SJSA1 (cell line): Measurements from ENCODE around the gene IMP3. TPM values are rescaled to one million over a fixed set of nuclear protein-coding genes. Genes with fewer than 3 reads are reported as not detected.
A peak's percentile ranks its signal among the peaks of the same experiment; 100 is the strongest.

ENCODE experiments used
- DNase-seq, 2 experiments: peaks; one replicate each; pipeline ENCODE4 v3.0.0-alpha.2; 2015 to 2020; ENCODE audit warnings: low spot score in 2 of 2, low read depth in 1 of 2
- H3K27ac ChIP-seq: fragments of 250-450 bp; sonication (Bioruptor Pico); 2 replicates; pipeline ENCODE4 v1.5.1; 2020; ENCODE audit warnings: mild to moderate bottlenecking, moderate library complexity
- H3K27me3 ChIP-seq: fragments of 250-450 bp; sonication (Bioruptor Pico); replicated peaks from 2 replicates; pipeline ENCODE4 v1.5.1; 2020; ENCODE audit warnings: mild to moderate bottlenecking, moderate library complexity
- H3K36me3 ChIP-seq: fragments of 250-450 bp; sonication (Bioruptor Pico); 2 replicates; pipeline ENCODE4 v1.5.1; 2020; ENCODE audit warnings: mild to moderate bottlenecking
- H3K4me1 ChIP-seq: fragments of 250-450 bp; sonication (Bioruptor Pico); replicated peaks from 2 replicates; pipeline ENCODE4 v1.6.1; 2021; ENCODE audit warnings: mild to moderate bottlenecking
- H3K4me3 ChIP-seq: fragments of 250-450 bp; sonication (Bioruptor Pico); 2 replicates; pipeline ENCODE4 v1.5.1; 2020; ENCODE audit warnings: mild to moderate bottlenecking
- H3K9me3 ChIP-seq: fragments of 250-450 bp; sonication (Bioruptor Pico); replicated peaks from 2 replicates; pipeline ENCODE4 v1.5.1; 2020; ENCODE audit warnings: mild to moderate bottlenecking
- total RNA-seq: library from RNA; depleted of rRNA; stranded (reverse); fragments of >200 nt; shearing (Covaris generic); gene quantifications from 2 replicates; pipeline ENCODE4 v1.2.3, GENCODE V29; 2014

The IMP3 gene
- total RNA-seq, 1 experiment from 2014 or later: 101 TPM

DNA sequence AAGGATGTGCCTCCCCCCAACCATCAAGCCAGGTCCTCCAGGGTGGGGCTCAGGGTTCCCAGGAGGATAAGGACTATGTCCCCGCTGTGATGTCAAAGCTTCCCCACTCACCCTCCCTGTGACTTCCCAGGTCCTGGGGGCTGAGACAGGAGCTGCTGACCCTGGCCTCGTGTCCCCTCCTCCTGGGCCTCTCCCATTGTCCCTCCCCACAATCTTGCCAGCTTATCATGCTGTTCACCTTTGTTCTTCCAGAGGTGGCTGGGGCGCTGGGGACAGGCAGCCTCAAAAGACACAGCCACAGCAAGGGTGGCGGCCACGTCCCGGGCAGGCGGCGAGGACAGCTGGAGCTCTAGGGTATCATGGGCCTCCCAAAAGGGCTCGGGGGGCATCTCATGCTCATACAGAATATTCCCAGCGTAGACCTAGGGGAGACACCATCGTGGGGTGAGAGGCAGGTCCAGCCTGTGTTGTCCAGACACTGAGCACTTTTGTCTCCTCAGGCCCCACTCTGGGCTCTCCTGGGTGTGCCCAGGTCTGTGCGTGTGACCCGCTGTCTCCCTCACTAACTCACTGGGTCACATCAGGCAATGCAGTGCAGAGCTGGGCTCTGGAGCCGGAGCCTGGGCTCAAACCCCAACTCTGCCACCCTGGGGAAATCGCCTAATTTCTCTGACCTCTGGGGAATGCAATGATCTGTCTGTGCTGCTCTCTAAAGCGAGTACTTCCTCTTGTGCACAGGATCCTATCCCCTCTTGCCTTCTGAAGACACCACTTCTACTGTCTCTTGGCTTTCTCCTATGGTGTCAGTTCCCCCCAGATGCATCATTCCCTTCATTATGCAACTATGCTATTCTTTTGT is 37.7 kb upstream of the IMP3 start:
- no peak overlapping the region for H3K4me3 ChIP-seq
- peaks cover 15% of the 10 kb centered on the region for H3K4me1 ChIP-seq
- no peak for DNase-seq
- H3K27me3 ChIP-seq: no peaks in the 10 kb centered on the region
- H3K9me3 ChIP-seq: no peaks in the 10 kb centered on the region
- no peaks in the 10 kb centered on the region for H3K36me3 ChIP-seq
- no peak overlapping the region for H3K27ac ChIP-seq

GRCh38 chr15:75676688-75677464 is 36.9 kb upstream of the IMP3 start:
- H3K4me1 ChIP-seq: peaks cover 23% of the 10 kb centered on the region
- no peak for DNase-seq
- H3K9me3 ChIP-seq: no peaks in the 10 kb centered on the region
- no peaks in the 10 kb centered on the region for H3K27me3 ChIP-seq
- no peak overlapping the region for H3K27ac ChIP-seq
- H3K4me3 ChIP-seq: no peak overlapping the region
- no peaks in the 10 kb centered on the region for H3K36me3 ChIP-seq

- no peak overlapping the region for H3K27ac ChIP-seq
- DNase-seq: no peak
Measured at GRCh38 chr15:75675579-75676404, 35.8 kb upstream of the IMP3 start.

GRCh38 chr15:75674366-75674765 is 34.3 kb upstream of the IMP3 start:
- Histone ChIP-seq H3K4me3 (no peak overlapping the region), H3K27me3 (no peaks in the 10 kb centered on the region), H3K9me3 (no peaks in the 10 kb centered on the region), H3K36me3 (no peaks in the 10 kb centered on the region), H3K27ac (no peak overlapping the region), H3K4me1 (peaks cover 27% of the 10 kb centered on the region)
- no peak for DNase-seq

More at GRCh38 chr15:75675579-75676404, 35.8 kb upstream of the IMP3 start:
- no peaks in the 10 kb centered on the region for H3K9me3 ChIP-seq
- no peaks in the 10 kb centered on the region for H3K36me3 ChIP-seq
- no peak overlapping the region for H3K4me3 ChIP-seq
- H3K27me3 ChIP-seq: no peaks in the 10 kb centered on the region
- peaks cover 27% of the 10 kb centered on the region for H3K4me1 ChIP-seq

- Histone ChIP-seq H3K4me3 (no peak overlapping the region), H3K9me3 (no peaks in the 10 kb centered on the region), H3K27ac (peak overlapping the region; percentile 78), H3K4me1 (peaks cover 30% of the 10 kb centered on the region), H3K27me3 (no peaks in the 10 kb centered on the region), H3K36me3 (no peaks in the 10 kb centered on the region)
- DNase-seq: no peak
Measured at GRCh38 chr15:75673426-75674235, 33.6 kb upstream of the IMP3 start.

DNA sequence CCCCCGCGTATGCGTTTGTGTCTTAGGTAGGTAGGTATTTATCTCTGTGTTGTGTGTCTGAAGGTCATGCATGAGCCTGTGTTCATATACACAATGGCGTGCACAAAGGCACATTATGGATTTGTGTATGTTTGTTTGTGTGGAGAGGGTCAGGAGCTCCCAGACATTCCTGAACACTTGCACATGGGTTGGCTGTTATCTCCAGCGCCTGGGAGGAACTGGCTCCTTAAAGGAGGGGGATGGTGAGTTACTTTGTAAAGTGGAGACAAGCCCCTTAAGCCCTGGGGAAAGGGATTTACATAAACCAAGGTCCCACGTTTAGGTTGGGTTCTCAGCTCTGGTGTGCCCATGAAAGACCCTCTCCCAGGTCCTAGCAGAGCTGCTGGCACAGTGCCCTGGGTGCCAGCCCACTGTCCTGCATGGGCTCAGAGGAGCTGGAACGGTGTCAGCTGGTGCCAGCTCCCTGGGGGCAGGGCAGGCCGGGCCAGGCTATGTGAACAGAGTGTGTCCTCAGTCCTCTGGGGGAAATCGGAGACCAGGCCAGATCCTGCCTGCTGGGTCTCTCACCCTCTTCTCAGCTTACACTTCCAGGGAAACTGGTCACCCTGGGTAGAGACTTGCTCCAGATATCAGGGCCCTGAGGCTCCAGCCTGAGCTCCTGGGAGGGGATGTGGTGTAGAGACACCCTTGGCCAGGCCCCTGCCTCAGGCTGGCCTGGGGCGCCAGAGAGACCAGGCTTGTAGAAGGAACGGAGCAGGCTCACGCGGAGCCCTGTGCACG is 32.8 kb upstream of the IMP3 start:
- Histone ChIP-seq H3K27me3 (no peaks in the 10 kb centered on the region), H3K4me1 (peaks cover 30% of the 10 kb centered on the region), H3K9me3 (no peaks in the 10 kb centered on the region), H3K36me3 (no peaks in the 10 kb centered on the region), H3K4me3 (no peak overlapping the region), H3K27ac (peak overlapping the region; percentile 78)
- peak; percentile 74 to 82 for DNase-seq

GRCh38 chr15:75671730-75672602 is 31.9 kb upstream of the IMP3 start:
- Histone ChIP-seq H3K27ac (peak overlapping the region; percentile 78), H3K4me3 (no peak overlapping the region), H3K9me3 (no peaks in the 10 kb centered on the region), H3K4me1 (peaks cover 39% of the 10 kb centered on the region), H3K36me3 (no peaks in the 10 kb centered on the region), H3K27me3 (no peaks in the 10 kb centered on the region)
- no peak for DNase-seq

- no peak overlapping the region for H3K4me3 ChIP-seq
- no peak for DNase-seq
- no peaks in the 10 kb centered on the region for H3K36me3 ChIP-seq
- H3K9me3 ChIP-seq: no peaks in the 10 kb centered on the region
- H3K27me3 ChIP-seq: no peaks in the 10 kb centered on the region
- peaks cover 48% of the 10 kb centered on the region for H3K4me1 ChIP-seq
- H3K27ac ChIP-seq: no peak overlapping the region
Measured at GRCh38 chr15:75669879-75670212, 29.8 kb upstream of the IMP3 start.

DNA sequence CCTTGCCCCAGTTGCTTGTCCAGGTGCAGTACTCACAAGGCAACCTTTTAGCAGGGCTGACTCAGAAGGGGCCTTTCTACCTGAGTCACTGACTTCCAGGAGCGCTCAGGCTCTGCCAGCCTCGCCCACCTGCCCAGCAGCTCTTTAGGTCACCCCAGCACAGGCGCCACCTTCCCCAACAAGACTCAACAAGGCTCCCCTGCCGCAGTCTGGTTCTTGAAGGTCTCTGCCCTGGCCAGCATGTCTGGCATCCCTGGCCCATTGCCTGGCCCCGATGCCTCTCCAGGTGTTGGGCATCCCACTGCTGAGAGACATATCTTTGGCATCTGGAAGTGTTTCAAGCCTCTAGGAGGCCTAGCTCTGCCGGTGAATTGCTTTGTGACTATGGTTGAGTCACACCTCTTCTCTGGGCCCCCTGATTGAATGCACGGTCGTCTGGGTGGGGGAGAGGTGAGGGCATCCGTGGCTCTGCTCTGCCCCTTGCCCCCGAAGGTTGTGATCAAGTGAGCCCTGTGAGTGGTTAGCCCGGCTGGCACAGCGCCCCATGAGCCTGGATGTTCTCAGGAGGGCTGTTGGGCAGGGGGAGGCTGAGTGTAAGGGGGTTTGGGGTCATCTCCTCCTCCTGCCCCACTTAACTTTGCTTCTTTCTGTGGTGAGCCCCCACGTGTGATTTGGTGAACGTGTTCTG is 29.3 kb upstream of the IMP3 start:
- Histone ChIP-seq H3K4me1 (peaks cover 48% of the 10 kb centered on the region), H3K9me3 (no peaks in the 10 kb centered on the region), H3K4me3 (no peak overlapping the region), H3K27me3 (no peaks in the 10 kb centered on the region), H3K27ac (no peak overlapping the region), H3K36me3 (no peaks in the 10 kb centered on the region)
- DNase-seq: no peak

DNA sequence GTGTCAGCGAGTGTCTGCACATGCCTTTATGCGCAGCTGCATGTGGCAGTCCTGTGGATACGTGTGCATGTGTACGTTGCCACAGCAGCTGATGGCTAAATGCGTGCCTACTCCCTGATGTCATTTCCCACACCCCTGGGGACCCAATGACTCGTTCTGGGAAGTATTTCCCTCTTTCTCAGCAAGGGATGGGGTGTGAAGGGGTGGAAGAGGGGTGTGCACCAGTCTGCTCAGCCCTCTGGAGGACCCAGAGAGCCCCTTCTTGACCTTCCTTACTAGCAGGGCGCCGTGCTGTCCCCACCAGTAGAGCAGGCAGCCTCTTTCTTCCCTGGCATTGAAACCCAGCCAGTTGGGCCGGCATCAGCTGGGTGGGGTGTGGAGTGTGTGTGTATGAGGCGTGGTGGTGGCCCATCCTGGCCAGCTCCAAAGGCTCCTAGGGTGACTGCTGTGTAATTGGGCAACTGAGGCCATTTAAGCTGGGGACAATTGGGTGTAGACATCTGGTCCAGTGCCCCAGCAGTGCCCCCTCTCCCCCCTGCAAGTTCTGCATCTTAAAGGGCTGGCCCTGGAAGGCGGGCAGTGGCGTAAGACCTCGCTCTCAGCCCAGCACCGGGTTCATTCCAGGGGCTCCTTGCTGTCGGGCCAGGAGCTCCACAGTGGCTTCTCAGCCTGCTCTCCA is 26.9 kb upstream of the IMP3 start:
- Histone ChIP-seq H3K27me3 (no peaks in the 10 kb centered on the region), H3K4me3 (no peak overlapping the region), H3K36me3 (no peaks in the 10 kb centered on the region), H3K9me3 (no peaks in the 10 kb centered on the region), H3K27ac (peak overlapping the region; percentile 95), H3K4me1 (peaks cover 28% of the 10 kb centered on the region)
- DNase-seq: peak; percentile 93 to 95

GRCh38 chr15:75663931-75664421 is 24.0 kb upstream of the IMP3 start:
- Histone ChIP-seq H3K9me3 (no peaks in the 10 kb centered on the region), H3K4me3 (no peak overlapping the region), H3K36me3 (0 out of 2 replicates have a peak, but pooled peaks cover 7% of the 10 kb centered on the region), H3K27me3 (no peaks in the 10 kb centered on the region), H3K27ac (no peak overlapping the region), H3K4me1 (peaks cover 40% of the 10 kb centered on the region)
- no peak for DNase-seq
